IgD-negative memory B cell (primary cell): Measurements from ENCODE around the gene DCTPP1. TPM values are rescaled to one million over a fixed set of nuclear protein-coding genes. Genes with fewer than 3 reads are reported as not detected.

ENCODE experiments used
- H3K27ac Mint-ChIP-seq, 3 donors: one replicate each; pipeline ENCODE4 v1.8.0; 2020 to 2022; ENCODE audit warnings: mild to moderate bottlenecking in 3 of 3, mixed read lengths in 3 of 3, moderate library complexity in 1 of 3
- H3K27me3 Mint-ChIP-seq: one replicate; pipeline ENCODE4 v1.8.0; 2021; ENCODE audit warnings: mixed read lengths
- H3K36me3 Mint-ChIP-seq: one replicate; pipeline ENCODE4 v1.8.0; 2020; ENCODE audit warnings: mild to moderate bottlenecking, mixed read lengths
- H3K4me1 Mint-ChIP-seq, 3 donors: one replicate each; pipeline ENCODE4 v1.8.0; 2020 to 2022; ENCODE audit warnings: mixed read lengths in 3 of 3, mild to moderate bottlenecking in 1 of 3
- H3K4me3 Mint-ChIP-seq, 4 donors: one replicate each; pipeline ENCODE4 v1.8.0; 2020 to 2022; ENCODE audit warnings: mild to moderate bottlenecking in 4 of 4, mixed read lengths in 4 of 4, moderate library complexity in 3 of 4
- H3K9me3 Mint-ChIP-seq, 3 donors: one replicate each; pipeline ENCODE4 v1.8.0; 2020 to 2021; ENCODE audit warnings: mixed read lengths in 3 of 3, mild to moderate bottlenecking in 1 of 3
- polyA plus RNA-seq: library from polyadenylated mRNA; unstranded; fragments of 300-500 nt; fragmentation: Illumina TruSeq; gene quantifications from one replicate; pipeline ENCODE4 v1.2.3, GENCODE V29; 2021

Gene DCTPP1
- polyA plus RNA-seq, 1 donor from 2014 or later: 137 TPM

DNA sequence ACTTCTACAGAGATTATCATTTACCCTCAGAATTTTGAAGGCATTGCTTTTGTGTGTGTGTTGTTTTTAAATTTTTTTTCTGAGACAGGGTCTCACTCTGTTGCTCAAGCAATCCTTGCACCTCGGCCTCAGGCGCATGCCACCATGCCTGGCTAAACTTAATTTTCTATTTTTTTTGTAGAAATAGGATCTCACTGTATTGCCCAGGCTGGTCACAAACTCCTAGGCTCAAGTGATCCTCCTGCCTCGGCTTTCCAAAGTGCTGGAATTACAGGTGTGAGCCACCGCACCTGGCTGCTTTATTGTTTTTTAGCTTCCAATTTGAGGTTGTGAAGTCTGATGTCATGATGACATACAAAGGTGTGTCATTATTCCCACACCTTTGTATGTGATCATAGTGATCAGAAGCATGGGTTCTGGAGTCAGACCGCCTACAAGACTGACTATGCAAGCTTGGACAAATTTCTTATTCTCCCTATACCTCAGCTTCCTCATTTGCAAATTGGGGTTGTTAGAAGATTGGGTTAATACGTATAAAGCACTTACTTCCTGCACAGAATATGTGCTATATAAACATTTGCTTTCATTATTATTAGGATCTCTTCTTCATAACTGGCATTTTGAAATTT is 10.0 kb upstream of the DCTPP1 start:
- Mint-ChIP-seq H3K4me1 (peaks cover 25 to 33% (median 28%) of the 10 kb centered on the region in 3 donors), H3K27ac (peak overlapping the region in 1 of 3 donors; percentile 39), H3K36me3 (peaks cover 8% of the 10 kb centered on the region), H3K27me3 (no peaks in the 10 kb centered on the region), H3K4me3 (peak overlapping the region in 3 of 4 donors; percentile 38 to 89 (median 72)), H3K9me3 (peaks cover 0 to 2% (median 0%) of the 10 kb centered on the region in 3 donors)

- Mint-ChIP-seq H3K36me3 (peaks cover 8% of the 10 kb centered on the region), H3K9me3 (peaks cover 0 to 2% (median 0%) of the 10 kb centered on the region in 3 donors), H3K27me3 (no peaks in the 10 kb centered on the region), H3K4me3 (peak overlapping the region; percentile 41 to 89 (median 76)), H3K27ac (peak overlapping the region in 2 of 3 donors; percentile 46 to 85), H3K4me1 (peaks cover 21 to 28% (median 27%) of the 10 kb centered on the region in 3 donors)
These were observed 9.0 kb upstream of the DCTPP1 start for GRCh38 chr16:30438835-30439234.

DNA sequence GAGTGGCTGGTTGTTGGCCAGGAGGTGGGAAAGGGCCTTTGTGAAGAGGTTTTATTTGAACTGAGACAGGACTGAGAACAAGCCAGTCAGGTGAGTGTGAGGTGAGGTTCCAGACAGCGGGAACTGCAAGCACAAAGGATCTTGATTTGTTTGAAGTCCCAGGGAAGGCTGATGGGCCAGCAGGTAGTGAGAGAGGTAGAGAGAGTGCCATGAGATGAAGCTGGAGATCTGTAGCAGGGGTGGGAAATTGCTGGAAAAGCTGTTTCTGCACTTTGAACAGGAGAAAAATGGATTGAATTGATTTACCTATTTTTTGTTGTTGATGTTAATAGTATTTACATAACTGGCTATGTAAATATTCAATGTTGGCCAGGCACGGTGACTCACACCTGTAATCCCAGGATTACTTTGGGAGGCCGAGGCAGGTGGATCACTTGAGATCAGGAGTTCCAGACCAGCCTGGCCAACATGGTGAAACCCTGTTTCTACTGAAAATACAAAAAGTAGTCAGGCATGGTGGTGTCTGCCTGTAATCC is 7.7 kb upstream of the DCTPP1 start:
- H3K36me3 Mint-ChIP-seq: peaks cover 2% of the 10 kb centered on the region
- H3K4me1 Mint-ChIP-seq: peaks cover 13 to 20% (median 19%) of the 10 kb centered on the region in 3 donors
- peak overlapping the region in 1 of 4 donors; percentile 52 for H3K4me3 Mint-ChIP-seq
- no peaks in the 10 kb centered on the region for H3K9me3 Mint-ChIP-seq
- no peaks in the 10 kb centered on the region for H3K27me3 Mint-ChIP-seq
- H3K27ac Mint-ChIP-seq: peak overlapping the region in 1 of 3 donors; percentile 86

DNA sequence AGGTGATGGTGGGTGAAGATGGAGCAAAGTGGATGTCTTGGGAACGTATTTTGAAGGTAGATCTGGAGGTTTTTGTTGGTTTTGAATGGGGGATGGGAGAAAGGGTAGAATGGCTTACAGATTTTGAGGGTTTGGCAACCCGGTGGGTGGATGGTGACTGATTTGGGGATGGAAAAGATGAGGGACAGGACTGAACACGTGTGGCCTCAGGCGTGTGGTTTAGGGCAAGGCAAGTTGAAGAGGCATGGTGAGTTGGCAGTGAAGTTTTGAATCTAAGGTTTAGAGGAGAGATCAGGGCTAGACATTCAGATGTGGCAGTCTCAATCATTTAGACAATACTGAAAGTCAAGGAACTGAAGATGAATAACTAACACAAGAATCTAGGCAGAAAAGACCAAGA is 5.0 kb upstream of the DCTPP1 start:
- H3K9me3 Mint-ChIP-seq: no peaks in the 10 kb centered on the region
- no peaks in the 10 kb centered on the region for H3K27me3 Mint-ChIP-seq
- no peaks in the 10 kb centered on the region for H3K36me3 Mint-ChIP-seq
- H3K4me3 Mint-ChIP-seq: peak overlapping the region in 1 of 4 donors; percentile 19
- H3K4me1 Mint-ChIP-seq: peaks cover 8 to 11% (median 10%) of the 10 kb centered on the region in 3 donors
- peak overlapping the region in 1 of 3 donors; percentile 1 for H3K27ac Mint-ChIP-seq

- Mint-ChIP-seq H3K4me3 (no peak overlapping the region), H3K27ac (no peak overlapping the region), H3K4me1 (peaks cover 0 to 17% (median 13%) of the 10 kb centered on the region in 3 donors), H3K36me3 (no peaks in the 10 kb centered on the region), H3K9me3 (no peaks in the 10 kb centered on the region), H3K27me3 (no peaks in the 10 kb centered on the region)
These were observed 669 bp upstream of the DCTPP1 start for GRCh38 chr16:30430428-30430970.

- Mint-ChIP-seq H3K27ac (no peak overlapping the region), H3K9me3 (no peaks in the 10 kb centered on the region), H3K4me3 (no peak overlapping the region), H3K36me3 (peaks cover 4% of the 10 kb centered on the region), H3K27me3 (no peaks in the 10 kb centered on the region), H3K4me1 (peaks cover 0 to 15% (median 12%) of the 10 kb centered on the region in 3 donors)
These were observed 482 bp downstream of the DCTPP1 start for GRCh38 chr16:30429418-30429677.

DNA sequence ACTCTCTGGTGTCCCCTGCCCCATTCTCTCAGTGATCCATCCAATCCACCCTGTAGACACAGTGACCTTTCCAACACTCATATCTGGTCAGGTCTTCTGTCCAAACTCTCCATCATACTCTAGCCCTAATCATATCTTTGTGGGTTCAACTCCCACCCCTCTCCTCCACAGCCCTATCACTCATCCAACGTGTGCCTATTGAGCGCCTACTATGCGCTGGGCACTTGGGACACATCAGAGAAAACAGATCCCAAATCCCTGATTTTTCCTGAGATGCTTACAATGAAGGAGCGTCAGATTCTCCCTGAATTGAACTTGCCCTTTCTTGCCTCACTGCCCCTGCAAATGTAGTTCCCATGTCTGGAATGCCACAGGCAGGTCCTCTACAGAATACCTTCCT is 1.8 kb downstream of the DCTPP1 start:
- H3K4me3 Mint-ChIP-seq: peak overlapping the region in 3 of 4 donors; percentile 41 to 86 (median 74)
- no peaks in the 10 kb centered on the region for H3K27me3 Mint-ChIP-seq
- H3K27ac Mint-ChIP-seq: peak overlapping the region in 2 of 3 donors; percentile 6 to 59
- H3K4me1 Mint-ChIP-seq: peaks cover 0 to 13% (median 12%) of the 10 kb centered on the region in 3 donors
- peaks cover 4% of the 10 kb centered on the region for H3K36me3 Mint-ChIP-seq
- H3K9me3 Mint-ChIP-seq: no peaks in the 10 kb centered on the region

DNA sequence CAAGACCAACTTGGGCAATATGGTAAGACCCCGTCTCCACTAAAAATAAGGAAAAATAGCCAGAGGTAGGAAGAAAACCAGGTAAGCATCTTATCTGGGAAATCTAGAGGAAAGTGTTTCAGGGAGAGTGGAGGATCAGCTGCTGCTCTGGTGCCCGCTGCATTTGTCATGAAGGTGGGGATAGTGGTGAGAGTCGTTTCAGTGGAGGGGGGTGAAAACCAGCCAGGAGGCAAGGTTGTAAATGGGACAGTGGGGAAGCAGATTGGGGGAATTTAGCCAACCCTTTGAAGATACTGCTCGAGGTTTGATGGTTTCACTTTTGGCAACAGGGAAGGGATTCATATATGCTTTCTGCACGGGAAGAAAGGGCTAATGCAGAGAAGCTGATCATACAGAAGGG is 8.8 kb downstream of the DCTPP1 start:
- Mint-ChIP-seq H3K4me1 (peaks cover 7 to 11% (median 10%) of the 10 kb centered on the region in 3 donors), H3K9me3 (no peaks in the 10 kb centered on the region), H3K4me3 (peak overlapping the region in 1 of 4 donors; percentile 61), H3K27me3 (no peaks in the 10 kb centered on the region), H3K36me3 (peaks cover 7% of the 10 kb centered on the region), H3K27ac (peak overlapping the region in 2 of 3 donors; percentile 2 to 61)

DNA sequence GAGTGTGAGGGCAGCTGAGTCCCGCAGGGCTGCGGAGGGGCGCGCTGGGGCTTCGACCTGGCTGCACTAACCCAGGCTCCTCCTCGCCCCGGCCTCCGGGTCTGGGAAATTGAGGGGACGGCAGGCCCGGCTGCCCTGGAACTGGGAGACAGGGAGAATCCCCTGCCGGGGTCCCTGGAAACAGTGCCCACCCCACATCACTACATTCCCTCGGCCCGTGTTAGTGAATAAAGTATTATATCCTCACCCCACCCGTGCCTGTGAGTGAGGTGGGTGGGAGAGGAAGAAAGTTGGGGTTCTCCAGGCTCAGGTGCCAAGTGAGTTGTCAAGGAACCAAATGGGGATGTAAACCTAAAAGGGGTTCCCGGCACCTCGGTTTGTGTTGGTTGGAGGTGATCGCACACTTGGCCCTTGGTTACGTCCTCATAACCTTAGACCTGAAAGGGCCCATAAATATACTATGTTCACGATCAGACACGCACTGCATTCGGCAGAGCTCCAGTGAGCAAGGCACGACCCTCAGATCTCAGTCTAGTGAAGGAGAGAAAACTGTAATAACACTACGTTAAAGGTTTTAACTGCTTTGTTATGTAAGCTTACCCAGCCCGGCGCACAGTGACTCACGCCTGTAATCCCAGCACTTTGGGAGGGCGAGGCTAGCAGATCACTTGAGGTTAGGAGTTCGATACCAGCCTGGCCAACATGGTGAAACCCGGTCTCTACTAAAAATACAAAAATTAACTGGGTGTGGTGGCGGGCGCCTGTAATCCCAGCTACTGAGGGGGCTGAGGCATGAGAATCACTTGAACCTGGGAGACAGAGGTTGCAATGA is 11.3 kb downstream of the DCTPP1 start:
- H3K27ac Mint-ChIP-seq: peak overlapping the region; percentile 80 to 92 (median 82)
- no peaks in the 10 kb centered on the region for H3K9me3 Mint-ChIP-seq
- H3K4me3 Mint-ChIP-seq: peak overlapping the region; percentile 74 to 87 (median 78)
- H3K4me1 Mint-ChIP-seq: peaks cover 7 to 11% (median 10%) of the 10 kb centered on the region in 3 donors
- H3K27me3 Mint-ChIP-seq: no peaks in the 10 kb centered on the region
- H3K36me3 Mint-ChIP-seq: peaks cover 6% of the 10 kb centered on the region

- H3K27me3 Mint-ChIP-seq: no peaks in the 10 kb centered on the region
- peak overlapping the region in 2 of 3 donors; percentile 86 to 92 for H3K27ac Mint-ChIP-seq
- no peaks in the 10 kb centered on the region for H3K9me3 Mint-ChIP-seq
- H3K4me1 Mint-ChIP-seq: peaks cover 7 to 11% (median 10%) of the 10 kb centered on the region in 3 donors
- H3K36me3 Mint-ChIP-seq: peaks cover 6% of the 10 kb centered on the region
- H3K4me3 Mint-ChIP-seq: peak overlapping the region; percentile 74 to 87 (median 80)
These were observed 12.1 kb downstream of the DCTPP1 start for GRCh38 chr16:30417529-30418349.

DNA sequence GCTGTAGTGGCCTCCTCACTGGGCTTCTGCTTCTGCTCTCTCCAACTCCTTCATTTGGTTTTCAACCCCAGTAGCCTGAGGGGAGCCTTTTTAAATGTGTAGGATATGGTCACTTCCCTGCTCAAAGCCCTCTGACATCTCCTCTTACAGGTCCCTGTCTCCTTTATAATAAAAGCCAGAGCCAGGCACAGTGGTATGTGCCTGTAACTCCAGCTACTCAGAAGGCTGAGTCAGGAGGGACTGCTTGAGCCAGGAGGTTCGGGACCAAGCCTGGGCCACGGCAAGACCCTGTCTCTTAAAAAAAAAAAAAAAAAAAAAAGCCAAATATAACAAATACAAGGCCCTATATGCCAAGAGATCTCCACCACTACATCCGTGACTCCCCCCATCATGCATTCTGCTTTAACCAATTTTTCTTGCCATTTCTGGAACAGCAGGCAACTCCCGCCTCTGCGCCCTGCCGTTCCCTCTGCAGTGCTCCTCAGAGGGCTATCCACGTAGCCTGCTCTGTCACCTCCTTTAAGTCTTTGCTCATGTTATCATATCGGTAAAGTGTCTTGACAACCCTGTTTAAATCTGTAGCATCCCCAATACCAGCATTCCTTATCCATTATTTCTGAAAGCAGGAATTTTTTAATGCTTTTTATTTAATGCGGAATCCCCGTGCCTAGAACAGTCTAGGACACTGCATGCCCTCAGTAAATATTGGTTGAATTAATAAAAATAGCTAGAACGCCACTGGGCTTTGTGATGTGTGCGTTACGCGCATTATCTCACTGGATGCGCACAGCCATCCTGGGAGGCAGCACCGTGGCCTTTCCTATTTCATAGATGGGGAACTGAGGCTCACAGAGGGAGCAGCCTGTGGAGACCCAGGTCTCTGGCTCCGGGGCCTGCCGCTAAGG is 13.0 kb downstream of the DCTPP1 start:
- Mint-ChIP-seq H3K27ac (peak overlapping the region in 2 of 3 donors; percentile 6 to 60), H3K9me3 (no peaks in the 10 kb centered on the region), H3K27me3 (no peaks in the 10 kb centered on the region), H3K4me1 (peaks cover 7 to 11% (median 10%) of the 10 kb centered on the region in 3 donors), H3K4me3 (peak overlapping the region; percentile 65 to 87 (median 70)), H3K36me3 (peaks cover 6% of the 10 kb centered on the region)

- Mint-ChIP-seq H3K27ac (peak overlapping the region in 1 of 3 donors; percentile 6), H3K36me3 (peaks cover 4% of the 10 kb centered on the region), H3K4me3 (no peak overlapping the region), H3K27me3 (no peaks in the 10 kb centered on the region), H3K9me3 (no peaks in the 10 kb centered on the region), H3K4me1 (peaks cover 5 to 11% (median 10%) of the 10 kb centered on the region in 3 donors)
These were observed 13.7 kb downstream of the DCTPP1 start for GRCh38 chr16:30416047-30416603.

- Mint-ChIP-seq H3K27ac (no peak overlapping the region), H3K9me3 (no peaks in the 10 kb centered on the region), H3K36me3 (peaks cover 2% of the 10 kb centered on the region), H3K27me3 (no peaks in the 10 kb centered on the region), H3K4me1 (peaks cover 9 to 16% (median 11%) of the 10 kb centered on the region in 3 donors), H3K4me3 (peak overlapping the region in 1 of 4 donors; percentile 22)
These were observed 15.7 kb downstream of the DCTPP1 start for GRCh38 chr16:30414159-30414558.
